GM21381 (cell line): ENCODE data around the gene SPNS2.

ENCODE experiments used
- ATAC-seq: cut with Tn5 transposase; IDR thresholded peaks from one replicate; pipeline ENCODE4 v1.9.1; 2021; ENCODE audit warnings: mild to moderate bottlenecking, moderate library complexity; ENCODE audit not compliant: unreplicated experiment

SPNS2 gene

GRCh38 chr17:4584917-4585637, 86.4 kb downstream of the SPNS2 start:
- ATAC-seq = no peak

- no peak for ATAC-seq
Observed at GRCh38 chr17:4585638-4585994, 86.9 kb downstream of the SPNS2 start.

GRCh38 chr17:4586043-4586442, 87.4 kb downstream of the SPNS2 start:
- ATAC-seq = no peak

GRCh38 chr17:4587195-4587594, 88.5 kb downstream of the SPNS2 start:
- no peak for ATAC-seq

- ATAC-seq = no peak
Observed at GRCh38 chr17:4587803-4588202, 89.1 kb downstream of the SPNS2 start.

GRCh38 chr17:4588391-4588790, 89.7 kb downstream of the SPNS2 start:
- no peak for ATAC-seq
